IMR-90 (cell line): ENCODE results near the gene RUNX1.

ENCODE experiments used
- CEBPB ChIP-seq: IDR thresholded peaks from 2 replicates; pipeline ENCODE4 v1.6.1; 2012; ENCODE audit warnings: low read depth, low read length, improper control_type of control experiment
- CHD1 ChIP-seq: IDR thresholded peaks from 2 replicates; pipeline ENCODE4 v1.6.1; 2012; ENCODE audit warnings: low read depth, low read length, improper control_type of control experiment
- CTCF ChIP-seq: conservative IDR thresholded peaks from 2 replicates; pipeline ENCODE4 v1.5.1; 2012; ENCODE audit warnings: mild to moderate bottlenecking, low read depth, low read length, improper control_type of control experiment
- ELK1 ChIP-seq: fragments of 150-350 bp; IDR thresholded peaks from 2 replicates; pipeline ENCODE4 v1.6.1; 2016; ENCODE audit warnings: low read depth, mild to moderate bottlenecking, low read length, moderate library complexity, borderline replicate concordance
- MAFK ChIP-seq: IDR thresholded peaks from 2 replicates; pipeline ENCODE4 v1.6.1; 2012; ENCODE audit warnings: low read depth, low read length, improper control_type of control experiment
- MAZ ChIP-seq: IDR thresholded peaks from 2 replicates; pipeline ENCODE4 v1.6.1; 2012; ENCODE audit warnings: low read depth, mild to moderate bottlenecking, low read length, improper control_type of control experiment, moderate library complexity, borderline replicate concordance
- MXI1 ChIP-seq: IDR thresholded peaks from 2 replicates; pipeline ENCODE4 v1.6.1; 2012; ENCODE audit warnings: low read depth, mild to moderate bottlenecking, low read length, moderate library complexity, borderline replicate concordance
- POLR2A ChIP-seq: IDR thresholded peaks from 2 replicates; pipeline ENCODE4 v1.6.1; 2012; ENCODE audit warnings: mild to moderate bottlenecking, low read depth, low read length
- RAD21 ChIP-seq: IDR thresholded peaks from 2 replicates; pipeline ENCODE4 v1.6.1; 2012; ENCODE audit warnings: low read length, improper control_type of control experiment
- RCOR1 ChIP-seq: IDR thresholded peaks from 2 replicates; pipeline ENCODE4 v1.6.1; 2012; ENCODE audit warnings: mild to moderate bottlenecking, low read length, improper control_type of control experiment; ENCODE audit not compliant: insufficient replicate concordance
- SMC3 ChIP-seq: fragments of 150-350 bp; IDR thresholded peaks from 2 replicates; pipeline ENCODE4 v1.6.1; 2016; ENCODE audit warnings: low read depth, mild to moderate bottlenecking, antibody characterized with exemption, low read length, moderate library complexity
- USF2 ChIP-seq: fragments of 150-350 bp; IDR thresholded peaks from 2 replicates; pipeline ENCODE4 v1.6.1; 2017; ENCODE audit warnings: mild to moderate bottlenecking, antibody characterized with exemption, low read length, low read depth

GRCh38 chr21:34745557-34746255, 303.4 kb downstream of the RUNX1 start:
- TF ChIP-seq USF2 (no peak), MAZ (peak; percentile 56; the same call in 1 of the 2 replicates), SMC3 (peak; percentile 93), MXI1 (no peak), CTCF (peak; percentile 98), POLR2A (peak; percentile 66), CEBPB (no peak), CHD1 (no peak; the same call in 1 of the 2 replicates), MAFK (no peak), ELK1 (no peak), RAD21 (peak; percentile 99), RCOR1 (no peak)
